ENCODE results near the gene TTLL8.

GRCh38 chr22:50046019-50046415 is 12.1 kb downstream of the TTLL8 start:
- TF ChIP-seq CTCF (IDR thresholded peaks at IDR 0.05), result no peak
- no peak for TF ChIP-seq ESRRA (CRISPR knock-in tag; IDR thresholded peaks at IDR 0.05; ENCODE audit: borderline replicate concordance)
- no peak for TF ChIP-seq ZNF232 (CRISPR knock-in tag; IDR thresholded peaks at IDR 0.05)
- TF ChIP-seq TEAD4 (CRISPR knock-in tag; IDR thresholded peaks at IDR 0.05), result no peak
- TF ChIP-seq, protein P1, sequence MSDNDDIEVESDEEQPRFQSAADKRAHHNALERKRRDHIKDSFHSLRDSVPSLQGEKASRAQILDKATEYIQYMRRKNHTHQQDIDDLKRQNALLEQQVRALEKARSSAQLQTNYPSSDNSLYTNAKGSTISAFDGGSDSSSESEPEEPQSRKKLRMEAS (CRISPR knock-in tag; IDR thresholded peaks at IDR 0.05), result no peak
- TF ChIP-seq ZNF281 (CRISPR knock-in tag; IDR thresholded peaks at IDR 0.05), result no peak

Measured in WTC11 (cell line).